Body of pancreas (tissue), 4 donors: ENCODE results near the gene PLEKHB1.

ENCODE experiments used
- CTCF ChIP-seq, 7 experiments: fragments of 450-650 bp in 4 of 7; fragments of 200-600 bp in 3 of 7; sonication (generic) in 3 of 7; IDR thresholded peaks; one replicate each; pipeline ENCODE4 v1.5.1; 2016 to 2019; ENCODE audit warnings: antibody characterized with exemption in 7 of 7
- POLR2A ChIP-seq, 3 donors: fragments of 450-650 bp; IDR thresholded peaks; one replicate each; pipeline ENCODE4 v1.6.1; 2016; ENCODE audit warnings: antibody characterized with exemption in 3 of 3, mild to moderate bottlenecking in 2 of 3

DNA sequence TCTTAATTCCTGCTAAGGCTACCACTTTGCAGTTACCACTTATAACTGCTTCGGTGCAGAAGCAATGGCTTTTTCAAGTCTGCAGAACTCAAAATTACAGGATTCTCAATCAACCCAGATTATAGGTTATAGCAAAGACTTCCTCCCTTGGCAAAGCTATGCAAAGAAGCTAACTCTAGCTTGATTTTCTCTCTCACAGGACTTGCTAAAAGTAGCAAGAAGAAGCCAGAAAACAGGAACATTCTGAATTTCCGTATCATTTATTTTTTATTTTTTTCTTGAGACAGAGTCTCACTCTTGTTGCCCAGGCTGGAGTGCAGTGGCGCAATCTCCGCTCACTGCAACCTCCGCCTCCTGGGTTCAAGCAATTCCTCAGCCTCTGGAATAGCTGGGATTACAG lies 10.7 kb upstream of the PLEKHB1 start:
- no peak for TF ChIP-seq CTCF (IDR thresholded peaks at IDR 0.05)
- no peak for TF ChIP-seq POLR2A (IDR thresholded peaks at IDR 0.05)
